Activated effector memory CD4-positive, alpha-beta T cell treated with Interleukin-2 at 50 U/mL for 16 hours (primary cell): ENCODE measurements around the gene CISD1.
A peak's percentile ranks its signal among the peaks of the same experiment; 100 is the strongest.
"Not testable (repeated sequence)": the region's sequence is repeated elsewhere in the genome, so short reads cannot be mapped to it uniquely, and the experiment has no call there.

Experiments used
- DNase-seq: peaks from one replicate; pipeline ENCODE4 v3.0.0-alpha.2; 2020

CISD1 gene

DNA sequence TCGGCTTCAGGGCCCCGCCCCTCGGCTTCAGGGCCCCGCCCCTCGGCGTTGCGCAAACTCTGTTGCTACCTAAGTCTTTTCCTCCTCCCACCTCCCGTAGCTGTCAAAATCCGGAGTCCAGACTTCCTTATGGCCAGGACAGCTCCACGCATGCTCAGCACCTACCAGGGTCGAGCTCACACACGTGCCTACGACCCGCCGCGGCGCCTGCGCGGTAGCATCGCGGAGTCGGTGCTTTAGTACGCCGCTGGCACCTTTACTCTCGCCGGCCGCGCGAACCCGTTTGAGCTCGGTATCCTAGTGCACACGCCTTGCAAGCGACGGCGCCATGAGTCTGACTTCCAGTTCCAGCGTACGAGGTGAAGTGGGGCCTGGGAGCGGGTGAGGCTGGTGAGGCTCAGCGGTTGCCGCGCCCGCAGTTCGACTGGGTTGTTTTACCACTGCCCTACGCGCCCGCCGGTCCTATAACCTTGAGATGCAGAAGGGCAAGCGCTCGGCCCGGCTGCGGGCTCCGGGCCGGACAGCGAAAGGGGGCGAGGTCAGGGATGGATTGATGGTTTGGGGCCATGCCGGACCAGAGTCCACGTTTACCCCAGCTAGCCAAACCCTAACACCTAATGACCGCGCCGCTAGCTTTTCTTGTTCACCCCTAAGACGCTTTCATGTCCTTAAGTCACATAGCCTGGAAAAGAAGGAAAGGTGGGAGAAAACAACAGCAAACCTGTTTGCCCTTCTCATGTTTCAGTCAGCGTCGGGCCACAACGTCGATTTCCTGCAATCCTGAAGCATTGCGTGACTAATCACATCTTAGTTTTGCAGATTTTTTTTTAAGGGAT, at the start of gene CISD1:
TSS of gene CISD1 (plus strand) at position 217 of the 836 bp plus-strand sequence. CDS start at position 329, 112 bp downstream.
- peak; percentile 91 for DNase-seq

DNA sequence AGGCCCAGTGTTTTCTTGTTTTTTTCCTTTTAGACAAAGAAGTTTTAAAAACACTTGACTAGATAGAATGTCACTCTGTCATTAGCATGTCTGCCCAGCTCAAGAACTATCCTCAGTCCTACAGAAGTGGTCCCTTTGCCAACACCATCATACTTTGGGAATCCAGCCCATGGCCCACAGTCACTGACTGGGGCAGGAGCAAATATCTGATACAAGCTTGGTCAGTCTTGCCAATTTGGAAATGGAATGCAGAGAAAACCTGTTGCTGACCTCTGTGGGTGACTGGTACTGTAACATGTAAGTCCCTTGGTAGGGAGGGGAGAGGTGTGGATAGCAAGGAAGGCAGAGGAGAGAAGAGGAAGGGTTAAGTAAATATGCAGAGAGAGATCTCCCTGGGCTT, 49.1 kb upstream of the CISD1 start:
- no peak for DNase-seq

DNA sequence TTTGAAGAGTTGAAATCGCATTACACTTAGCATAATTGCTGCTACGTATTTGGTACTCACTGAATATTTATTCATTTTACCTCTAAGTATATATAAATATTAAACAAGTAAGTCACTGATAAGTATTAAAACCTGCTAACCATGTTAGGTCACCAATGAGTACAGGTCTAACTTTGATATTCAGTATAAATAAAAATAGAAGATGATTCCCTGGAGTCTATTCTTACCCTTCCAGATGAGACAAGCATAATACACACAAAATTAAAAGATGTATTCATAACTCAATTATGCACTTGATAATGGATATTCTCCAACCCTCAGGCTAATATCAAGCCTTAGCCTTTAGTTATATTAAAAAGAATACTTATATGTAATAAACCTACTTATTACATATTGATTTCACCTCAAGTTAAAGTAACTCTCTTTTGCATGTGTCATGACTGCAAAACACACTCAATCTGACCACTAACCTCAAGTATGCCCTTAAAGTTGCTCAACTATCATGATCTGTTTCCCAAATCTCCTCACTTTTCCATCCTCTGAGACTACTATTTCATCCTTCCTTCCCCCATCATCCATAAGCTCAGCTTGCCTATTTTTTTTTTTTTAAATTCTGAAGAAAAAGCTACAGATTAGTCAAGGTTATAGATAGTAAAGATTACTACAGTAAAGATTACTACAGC, 48.1 kb upstream of the CISD1 start:
- DNase-seq: no peak

DNA sequence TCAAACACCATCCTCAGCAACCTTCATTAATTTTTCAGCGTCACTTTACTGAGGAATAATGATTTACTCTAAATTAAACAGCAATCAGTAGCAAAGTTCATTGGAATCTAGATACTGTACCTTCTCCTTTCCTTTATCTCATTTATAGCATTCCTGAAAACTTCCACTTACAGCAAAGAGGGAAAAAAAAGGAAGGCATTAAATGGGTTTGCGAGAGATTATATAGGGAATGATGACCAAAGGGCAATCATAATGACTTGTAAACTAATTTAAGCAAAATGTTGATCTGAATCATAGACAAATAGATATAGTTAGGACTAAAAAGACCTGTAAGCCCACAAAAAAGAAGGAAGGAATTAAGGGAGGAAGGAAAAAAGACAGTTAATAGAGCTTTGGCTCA, 43.3 kb upstream of the CISD1 start:
- no peak for DNase-seq

- not testable (repeated sequence) for DNase-seq
Measured at GRCh38 chr10:58229856-58230255, 39.1 kb upstream of the CISD1 start.

- no peak for DNase-seq
Measured at GRCh38 chr10:58237014-58237834, 31.7 kb upstream of the CISD1 start.

DNA sequence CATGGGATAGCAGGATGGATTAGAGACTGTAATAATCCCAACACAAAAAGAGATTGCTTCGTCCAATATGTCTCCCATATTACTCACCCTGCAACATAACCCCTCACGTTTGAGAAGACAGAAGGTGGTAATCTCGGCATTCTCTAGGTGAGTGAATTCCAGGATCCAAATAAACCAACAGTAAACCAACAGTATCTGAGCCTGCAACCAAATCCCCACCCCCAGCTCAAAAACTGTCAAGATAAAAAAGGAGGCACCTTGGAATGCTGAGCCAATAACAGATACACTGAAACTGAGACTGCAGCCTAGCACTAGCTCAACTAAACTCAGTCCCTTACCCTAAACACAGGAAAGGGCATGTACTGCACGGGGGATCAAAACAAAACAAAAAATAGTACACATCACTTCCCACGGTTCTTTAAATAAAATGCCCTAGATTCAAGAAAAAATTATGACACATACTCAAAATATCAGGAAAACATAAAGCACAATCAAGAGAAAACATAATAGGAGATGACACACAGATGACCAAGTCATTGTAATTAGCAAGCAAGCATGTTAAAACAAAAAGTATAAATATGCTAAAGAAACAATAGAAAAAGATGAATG, 29.3 kb upstream of the CISD1 start:
- DNase-seq: no peak

DNA sequence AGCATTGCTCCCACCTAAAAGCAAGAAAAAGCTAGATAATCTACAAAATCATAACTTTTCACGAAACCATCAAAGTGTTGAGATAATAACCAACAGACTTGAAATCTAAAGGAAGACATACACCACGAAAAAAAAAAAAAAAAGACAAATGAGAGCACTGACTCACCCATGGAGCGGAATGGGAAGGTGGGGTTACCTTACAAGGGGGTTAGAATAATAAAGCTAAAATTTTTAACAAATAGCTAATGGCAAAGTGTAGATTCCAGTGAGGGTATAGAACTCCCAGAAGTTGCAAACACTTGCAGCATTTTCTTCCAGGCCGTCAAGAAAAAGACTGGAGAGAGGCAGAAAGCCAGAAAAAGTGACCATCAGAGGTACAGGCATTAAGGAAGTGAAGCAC, 28.4 kb upstream of the CISD1 start:
- DNase-seq: no peak

- no peak for DNase-seq
Measured at GRCh38 chr10:58241346-58241745, 27.6 kb upstream of the CISD1 start.

DNA sequence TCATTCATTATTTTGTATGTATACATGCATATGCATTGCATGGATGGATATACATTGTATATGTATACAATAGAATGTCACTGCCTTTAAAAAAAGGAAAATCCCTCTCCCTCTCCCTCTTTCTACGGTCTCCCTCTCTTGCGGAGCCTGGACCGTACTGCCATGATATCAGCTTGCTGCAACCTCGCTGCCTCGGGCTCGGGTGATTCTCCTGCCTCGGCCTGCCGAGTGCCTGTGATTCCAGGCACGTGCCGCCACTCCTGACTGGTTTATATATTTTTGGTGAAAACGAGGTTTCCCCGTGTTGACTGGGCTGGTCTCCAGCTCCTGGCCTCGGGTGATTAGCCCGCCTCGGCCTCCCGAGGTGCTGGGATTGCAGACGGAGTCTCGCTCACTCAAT, 25.7 kb upstream of the CISD1 start:
- DNase-seq: no peak

- DNase-seq: not testable (repeated sequence)
Measured at GRCh38 chr10:58243801-58244200, 25.2 kb upstream of the CISD1 start.

- not testable (repeated sequence) for DNase-seq
Measured at GRCh38 chr10:58244242-58244641, 24.7 kb upstream of the CISD1 start.

GRCh38 chr10:58244666-58245065, 24.3 kb upstream of the CISD1 start:
- DNase-seq: not testable (repeated sequence)

DNA sequence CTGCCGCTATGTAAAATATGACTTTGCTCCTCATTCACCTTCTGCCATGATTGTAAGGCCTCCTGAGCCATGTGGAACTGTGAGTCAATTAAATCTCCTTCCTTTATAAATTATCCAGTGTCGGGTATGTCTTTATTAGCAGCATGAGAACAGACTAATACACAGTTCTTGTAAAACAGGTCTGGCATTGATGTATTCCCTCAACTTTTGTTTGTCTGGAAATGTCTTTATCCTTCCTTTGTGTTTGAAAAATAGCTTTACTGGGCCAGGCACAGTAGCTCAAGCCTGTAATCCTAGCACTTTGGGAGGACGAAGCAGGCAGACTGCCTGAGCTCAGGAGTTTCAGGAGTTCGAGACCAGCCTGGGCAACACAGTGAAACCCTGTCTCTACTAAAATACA, 15.8 kb upstream of the CISD1 start:
- no peak for DNase-seq

GRCh38 chr10:58254644-58255043, 14.3 kb upstream of the CISD1 start:
- DNase-seq: no peak

- DNase-seq: not testable (repeated sequence)
Measured at GRCh38 chr10:58256013-58256780, 12.8 kb upstream of the CISD1 start.

DNA sequence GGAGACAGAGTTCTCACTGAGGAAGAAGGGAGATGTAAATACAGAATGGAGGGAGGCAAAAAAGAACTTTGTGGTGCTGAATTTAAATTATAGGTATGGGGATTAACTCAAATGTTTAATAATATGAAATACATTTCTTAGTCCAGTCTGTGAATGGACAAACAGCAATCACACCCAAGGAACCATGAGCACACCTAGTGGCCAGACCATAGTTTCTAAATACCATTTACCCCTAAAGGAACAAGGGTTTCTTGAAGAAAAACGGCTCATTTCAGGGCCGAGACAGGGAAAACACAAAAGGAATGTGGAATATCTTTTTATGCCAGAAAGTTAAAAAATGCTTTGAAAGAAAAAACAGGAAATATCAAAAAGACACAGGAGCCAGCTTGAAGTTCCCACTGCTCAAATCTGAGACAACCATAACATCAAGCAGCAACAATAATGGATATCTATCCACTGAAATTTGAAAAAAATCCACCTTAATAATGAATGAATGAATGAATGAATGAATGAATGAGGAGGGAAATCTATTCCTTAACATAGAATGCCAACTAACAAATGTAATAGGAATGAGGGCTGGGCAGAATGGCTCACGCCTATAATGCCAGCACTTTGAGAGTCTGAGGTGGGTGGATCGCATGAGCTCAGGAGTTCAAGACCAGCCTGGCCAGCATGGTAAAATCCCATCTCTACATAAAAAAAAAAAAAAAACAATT, 9.8 kb upstream of the CISD1 start:
- no peak for DNase-seq

DNA sequence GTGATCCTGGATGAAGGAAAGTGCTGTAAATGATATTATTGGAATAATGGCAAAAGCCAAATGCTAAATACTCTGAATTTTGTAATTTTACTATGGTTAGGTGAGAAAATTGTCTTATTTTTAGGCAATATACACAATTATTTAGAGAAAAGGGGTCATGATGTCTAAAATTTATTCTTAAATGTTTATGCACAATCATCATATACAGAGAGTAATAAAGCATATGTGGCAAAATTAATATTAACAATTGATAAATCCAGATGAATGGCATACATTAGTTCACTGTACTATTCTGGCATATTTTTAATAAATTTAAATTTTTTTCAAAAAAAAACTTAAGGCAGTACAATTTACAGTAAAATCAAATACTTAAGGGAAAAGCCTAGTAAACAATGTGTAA, 8.6 kb upstream of the CISD1 start:
- DNase-seq: no peak

- no peak for DNase-seq
Measured at GRCh38 chr10:58262766-58263165, 6.2 kb upstream of the CISD1 start.

DNA sequence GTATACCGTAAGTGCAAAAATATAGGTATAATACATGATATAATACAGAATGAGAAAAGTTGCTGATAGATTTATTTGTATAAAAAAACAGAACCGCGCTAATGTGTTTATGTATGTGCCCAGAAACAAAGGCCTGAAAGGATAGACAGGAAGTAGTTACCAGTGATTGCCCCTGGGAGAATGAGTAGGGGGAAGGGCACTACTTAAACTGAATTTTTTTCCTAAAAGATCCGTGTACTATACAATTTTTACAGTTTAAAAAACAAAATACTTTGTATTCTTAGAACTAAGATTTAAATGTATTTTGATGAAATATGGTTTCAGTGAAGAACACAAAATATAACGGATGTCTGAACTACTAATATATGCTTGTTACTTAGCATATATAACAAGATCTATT, 4.2 kb upstream of the CISD1 start:
- DNase-seq: no peak

DNA sequence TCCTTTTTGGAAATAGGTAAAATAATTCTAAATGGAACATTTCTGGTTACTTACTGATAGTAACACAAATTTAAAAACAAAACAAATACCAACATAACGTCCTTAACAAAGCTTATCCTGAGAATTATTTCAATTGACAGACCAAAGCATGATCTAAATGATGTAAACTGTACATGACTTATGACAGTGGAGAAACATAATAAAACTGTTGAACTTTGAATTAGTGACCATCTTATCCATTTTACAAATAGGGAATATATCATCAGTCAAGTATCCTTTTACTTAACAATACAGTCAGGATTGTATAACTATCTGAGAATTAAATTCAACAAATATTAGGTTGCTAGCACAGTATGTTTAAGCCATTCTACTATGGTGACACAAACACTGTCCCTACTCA, 3.7 kb upstream of the CISD1 start:
- DNase-seq: no peak
